Measurements from ENCODE around the gene ARL8B.

Gene ARL8B

GRCh38 chr3:5186089-5186857, 64.2 kb downstream of the ARL8B start:
- DNase-seq (ENCODE audit: low read depth in 3 of 3, low spot score in 1 of 3) = no peak

GRCh38 chr3:5186858-5187155, 64.7 kb downstream of the ARL8B start:
- DNase-seq (ENCODE audit: low read depth in 3 of 3, low spot score in 1 of 3) = no peak

GRCh38 chr3:5187156-5187919, 65.2 kb downstream of the ARL8B start, which contains the start of gene EDEM1:
Gene EDEM1, plus strand, starts transcription at chr3:5187707. Its CDS starts 99 bp downstream, at chr3:5187806.
- peak; percentile 84 to 99 (median 92) for DNase-seq (ENCODE audit: low read depth in 3 of 3, low spot score in 1 of 3)

GRCh38 chr3:5187920-5188418, 65.9 kb downstream of the ARL8B start:
- DNase-seq (ENCODE audit: low read depth in 3 of 3, low spot score in 1 of 3) = peak in 1 of 3 donors; percentile 35

- no peak for DNase-seq (ENCODE audit: low read depth in 3 of 3, low spot score in 1 of 3)
These were observed 66.5 kb downstream of the ARL8B start for GRCh38 chr3:5188419-5189221.

GRCh38 chr3:5190147-5190791, 68.2 kb downstream of the ARL8B start:
- no peak for DNase-seq (ENCODE audit: low read depth in 3 of 3, low spot score in 1 of 3)

GRCh38 chr3:5191555-5192304, 69.6 kb downstream of the ARL8B start:
- DNase-seq (ENCODE audit: low read depth in 3 of 3, low spot score in 1 of 3) = no peak

GRCh38 chr3:5192571-5193365, 70.7 kb downstream of the ARL8B start:
- DNase-seq (ENCODE audit: low read depth in 3 of 3, low spot score in 1 of 3) = no peak

GRCh38 chr3:5194341-5194740, 72.2 kb downstream of the ARL8B start:
- DNase-seq (ENCODE audit: low read depth in 3 of 3, low spot score in 1 of 3) = no peak

- DNase-seq (ENCODE audit: low read depth in 3 of 3, low spot score in 1 of 3) = no peak
These were observed 72.9 kb downstream of the ARL8B start for GRCh38 chr3:5194801-5195509.

- DNase-seq (ENCODE audit: low read depth in 3 of 3, low spot score in 1 of 3) = no peak
These were observed 73.5 kb downstream of the ARL8B start for GRCh38 chr3:5195605-5196004.

GRCh38 chr3:5197022-5197421, 74.9 kb downstream of the ARL8B start:
- no peak for DNase-seq (ENCODE audit: low read depth in 3 of 3, low spot score in 1 of 3)

- no peak for DNase-seq (ENCODE audit: low read depth in 3 of 3, low spot score in 1 of 3)
These were observed 75.6 kb downstream of the ARL8B start for GRCh38 chr3:5197470-5198312.

GRCh38 chr3:5198313-5198677, 76.2 kb downstream of the ARL8B start:
- DNase-seq (ENCODE audit: low read depth in 3 of 3, low spot score in 1 of 3) = no peak

GRCh38 chr3:5198986-5199731, 77.1 kb downstream of the ARL8B start:
- no peak for DNase-seq (ENCODE audit: low read depth in 3 of 3, low spot score in 1 of 3)

- no peak for DNase-seq (ENCODE audit: low read depth in 3 of 3, low spot score in 1 of 3)
These were observed 79.4 kb downstream of the ARL8B start for GRCh38 chr3:5201536-5201935.

- DNase-seq (ENCODE audit: low read depth in 3 of 3, low spot score in 1 of 3) = no peak
These were observed 80.1 kb downstream of the ARL8B start for GRCh38 chr3:5202222-5202621.
